Activated T-helper 1 cell treated with anti-CD3 and anti-CD28 coated beads, Interleukin-12 subunit alpha, Interleukin-12 subunit beta, Interleukin-2, Interleukin-4 antibody, amounts not matched to agents 30 ng/mL and 10 ng/mL and 1 ng/mL, durations not matched to agents 14 hours and 24 hours and 36 hours (primary cell): ENCODE results near the gene SMAD6. TPM values are rescaled to one million over a fixed set of nuclear protein-coding genes. Genes with fewer than 3 reads are reported as not detected.
"Not testable (repeated sequence)": the region's sequence is repeated elsewhere in the genome, so short reads cannot be mapped to it uniquely, and the experiment has no call there.

Experiments used
- DNase-seq: peaks from one replicate; pipeline ENCODE4 v3.0.0; 2021; ENCODE audit warnings: low spot score
- H3K27ac Mint-ChIP-seq: one replicate; pipeline ENCODE4 v1.8.0; 2021; ENCODE audit warnings: mild to moderate bottlenecking, mixed read lengths
- H3K27me3 Mint-ChIP-seq: one replicate; pipeline ENCODE4 v1.8.0; 2022; ENCODE audit warnings: mild to moderate bottlenecking, moderate library complexity, mixed read lengths; ENCODE audit not compliant: insufficient read depth
- H3K36me3 Mint-ChIP-seq: one replicate; pipeline ENCODE4 v1.8.0; 2021; ENCODE audit warnings: low read depth, mixed read lengths
- H3K4me1 Mint-ChIP-seq: one replicate; pipeline ENCODE4 v1.8.0; 2021; ENCODE audit warnings: low read depth, mixed read lengths
- H3K4me3 Mint-ChIP-seq: one replicate; pipeline ENCODE4 v1.8.0; 2021; ENCODE audit warnings: mild to moderate bottlenecking, moderate library complexity, mixed read lengths
- H3K9me3 Mint-ChIP-seq: one replicate; pipeline ENCODE4 v1.8.0; 2021; ENCODE audit warnings: mixed read lengths
- intact Hi-C: fragments of 100-400 bp; cut with micrococcal nuclease; formaldehyde crosslinking; loops from one replicate; pipeline ENCODE4 v1.15.1; 2024
- total RNA-seq: library from RNA; stranded (reverse); gene quantifications from 2 replicates; pipeline ENCODE4 v1.2.3, GENCODE V29; 2022

SMAD6 gene
- total RNA-seq, 1 donor from 2014 or later: 0.34 TPM

DNA sequence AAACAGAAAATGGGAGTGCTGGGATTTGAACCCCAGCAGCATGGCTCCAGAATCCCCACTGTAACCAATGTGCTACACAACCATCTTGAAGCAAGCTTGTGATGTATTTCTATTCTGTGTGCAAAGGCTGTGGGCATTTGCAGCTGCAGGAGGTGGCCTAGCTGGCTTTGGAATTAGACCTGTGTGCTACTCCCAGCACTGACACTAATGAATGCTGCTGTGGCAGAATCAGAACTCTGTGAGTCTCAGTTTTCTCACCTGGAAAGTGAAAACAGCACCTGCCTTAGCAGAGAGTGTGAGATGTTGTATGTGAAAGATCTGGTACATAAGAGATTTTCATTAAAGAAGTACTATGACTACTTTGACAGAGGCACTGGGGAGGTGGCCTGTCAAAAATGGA is 21.5 kb upstream of the SMAD6 start:
- Mint-ChIP-seq H3K4me3 (no peak overlapping the region), H3K36me3 (peaks cover 4% of the 10 kb centered on the region), H3K9me3 (peaks cover 26% of the 10 kb centered on the region), H3K4me1 (peaks cover 2% of the 10 kb centered on the region), H3K27ac (no peak overlapping the region), H3K27me3 (peaks cover 4% of the 10 kb centered on the region)
- no peak for DNase-seq
- intact Hi-C loops: no loop called here

- H3K4me3 Mint-ChIP-seq: no peak overlapping the region
- peaks cover 26% of the 10 kb centered on the region for H3K9me3 Mint-ChIP-seq
- intact Hi-C loops: no loop called here
- peaks cover 5% of the 10 kb centered on the region for H3K27me3 Mint-ChIP-seq
- H3K36me3 Mint-ChIP-seq: peaks cover 4% of the 10 kb centered on the region
- DNase-seq: no peak
- no peak overlapping the region for H3K27ac Mint-ChIP-seq
- H3K4me1 Mint-ChIP-seq: no peaks in the 10 kb centered on the region
Measured at GRCh38 chr15:66681395-66681794, 20.6 kb upstream of the SMAD6 start.

DNA sequence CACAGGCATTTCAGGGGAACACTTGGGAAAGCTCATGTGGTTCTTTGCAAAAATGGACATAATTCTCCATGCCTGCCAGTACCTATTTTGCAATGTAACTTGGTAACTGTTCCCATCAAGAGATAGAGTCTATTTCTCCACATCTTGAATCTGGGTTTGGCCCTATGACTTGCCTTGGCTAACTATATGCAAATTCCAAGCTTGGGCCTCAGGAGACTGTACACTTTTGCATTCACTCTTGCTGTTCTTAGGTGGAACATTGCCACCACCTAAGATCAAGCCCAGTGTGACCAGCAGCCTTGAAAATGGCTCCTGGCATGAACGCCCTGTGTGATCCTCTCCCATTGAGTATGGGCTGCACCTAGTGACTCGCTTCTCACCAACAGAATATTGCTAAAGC is 19.8 kb upstream of the SMAD6 start:
- peaks cover 26% of the 10 kb centered on the region for H3K9me3 Mint-ChIP-seq
- no peak for DNase-seq
- H3K4me1 Mint-ChIP-seq: no peaks in the 10 kb centered on the region
- no peak overlapping the region for H3K27ac Mint-ChIP-seq
- H3K4me3 Mint-ChIP-seq: no peak overlapping the region
- peaks cover 4% of the 10 kb centered on the region for H3K36me3 Mint-ChIP-seq
- intact Hi-C loops: no loop called here
- peaks cover 5% of the 10 kb centered on the region for H3K27me3 Mint-ChIP-seq

DNA sequence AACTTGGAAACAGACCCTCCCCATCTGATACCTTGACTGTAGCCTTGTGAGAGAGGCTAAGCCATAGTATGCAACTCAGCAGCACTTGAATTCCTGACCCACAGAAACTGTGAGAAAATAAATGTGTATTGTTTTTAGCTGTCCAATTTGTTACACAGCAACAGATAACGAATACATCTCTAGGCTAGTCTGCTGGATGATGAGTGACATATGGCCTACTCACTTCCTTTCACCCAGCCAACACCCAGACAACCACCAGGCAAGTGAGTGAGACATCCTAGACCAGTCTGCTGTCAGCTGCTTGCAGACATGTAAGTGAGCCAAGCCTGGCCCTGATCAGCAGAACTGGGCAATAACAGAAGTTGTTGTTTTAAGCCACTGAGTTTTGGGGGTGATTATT is 19.2 kb upstream of the SMAD6 start:
- Mint-ChIP-seq H3K9me3 (peaks cover 26% of the 10 kb centered on the region), H3K4me3 (no peak overlapping the region), H3K27me3 (peaks cover 5% of the 10 kb centered on the region), H3K4me1 (no peaks in the 10 kb centered on the region), H3K36me3 (peaks cover 4% of the 10 kb centered on the region), H3K27ac (no peak overlapping the region)
- DNase-seq: no peak
- intact Hi-C loops: no loop called here

DNA sequence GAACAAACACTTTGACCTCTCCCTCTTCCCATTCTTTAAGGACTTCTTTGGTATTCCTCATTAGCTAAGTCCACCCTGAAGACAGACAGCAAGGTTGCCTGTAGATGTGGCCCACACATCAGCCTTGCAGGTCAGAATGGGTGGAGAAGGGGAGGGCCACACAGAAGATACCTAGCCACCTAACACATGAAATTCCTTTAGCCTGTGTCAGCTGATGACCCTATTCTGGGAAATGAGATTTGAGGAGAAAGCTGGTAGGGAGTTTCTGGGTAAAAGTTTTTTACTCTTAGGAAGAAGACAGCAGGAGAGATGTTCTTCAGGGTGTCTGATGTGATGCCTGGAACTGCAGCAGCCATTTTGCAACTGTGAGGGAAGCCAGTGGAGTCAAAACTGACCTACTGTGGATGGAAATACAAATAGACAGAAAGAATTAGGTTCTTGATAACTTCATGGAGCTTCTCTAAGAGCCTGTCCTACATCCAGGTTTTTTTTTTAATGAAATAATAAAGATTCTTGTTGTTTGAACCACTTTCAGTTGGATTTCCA is 17.8 kb upstream of the SMAD6 start:
- Mint-ChIP-seq H3K36me3 (peaks cover 4% of the 10 kb centered on the region), H3K27ac (no peak overlapping the region), H3K4me3 (no peak overlapping the region), H3K27me3 (peaks cover 5% of the 10 kb centered on the region), H3K9me3 (peaks cover 26% of the 10 kb centered on the region), H3K4me1 (no peaks in the 10 kb centered on the region)
- intact Hi-C loops: no loop called here
- no peak for DNase-seq

GRCh38 chr15:66685638-66686150 is 16.3 kb upstream of the SMAD6 start:
- Mint-ChIP-seq H3K27me3 (peaks cover 5% of the 10 kb centered on the region), H3K9me3 (peaks cover 26% of the 10 kb centered on the region), H3K4me1 (no peaks in the 10 kb centered on the region), H3K4me3 (no peak overlapping the region), H3K36me3 (peaks cover 4% of the 10 kb centered on the region), H3K27ac (no peak overlapping the region)
- no peak for DNase-seq
- intact Hi-C loops: no loop called here

DNA sequence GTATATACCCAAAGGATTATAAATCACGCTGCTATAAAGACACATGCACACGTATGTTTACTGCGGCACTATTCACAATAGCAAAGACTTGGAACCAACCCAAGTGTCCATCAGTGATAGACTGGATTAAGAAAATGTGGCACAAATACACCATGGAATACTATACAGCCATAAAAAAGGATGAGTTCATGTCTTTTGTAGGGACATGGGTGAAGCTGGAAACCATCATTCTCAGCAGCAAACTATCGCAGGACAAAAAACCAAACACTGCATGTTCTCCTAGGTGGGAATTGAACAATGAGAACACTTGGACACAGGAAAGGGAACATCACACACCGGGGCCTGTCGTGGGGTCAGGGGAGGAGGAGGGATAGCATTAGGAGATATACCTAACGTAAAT is 11.1 kb upstream of the SMAD6 start:
- H3K27me3 Mint-ChIP-seq, DNase-seq, H3K36me3 Mint-ChIP-seq, intact Hi-C loops, H3K4me3 Mint-ChIP-seq, H3K9me3 Mint-ChIP-seq, H3K27ac Mint-ChIP-seq: not testable (repeated sequence)
- H3K4me1 Mint-ChIP-seq: peaks cover 11% of the 10 kb centered on the region

DNA sequence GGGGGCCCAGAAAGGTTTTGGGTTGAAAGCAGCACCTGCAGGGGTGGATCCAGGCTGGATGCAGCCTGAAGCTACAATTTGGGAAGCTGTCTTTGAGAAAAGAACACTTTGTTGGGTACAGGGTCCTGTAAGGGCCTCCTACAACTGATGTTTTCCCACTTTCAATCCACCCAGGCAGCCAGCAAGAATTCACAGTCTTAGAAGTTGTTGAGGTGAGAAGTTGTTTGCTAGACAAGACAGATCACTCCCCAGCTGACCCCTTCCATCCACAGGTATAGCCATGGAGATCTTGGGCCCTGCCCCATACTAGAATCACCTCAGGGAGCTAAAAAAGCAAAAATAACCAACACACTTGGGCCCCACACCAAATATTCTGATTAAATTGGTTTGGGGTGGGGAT is 10.3 kb upstream of the SMAD6 start:
- DNase-seq: no peak
- intact Hi-C loops: no loop called here
- H3K4me1 Mint-ChIP-seq: peaks cover 11% of the 10 kb centered on the region
- H3K27ac Mint-ChIP-seq: no peak overlapping the region
- H3K9me3 Mint-ChIP-seq: peaks cover 3% of the 10 kb centered on the region
- no peaks in the 10 kb centered on the region for H3K36me3 Mint-ChIP-seq
- no peaks in the 10 kb centered on the region for H3K27me3 Mint-ChIP-seq
- no peak overlapping the region for H3K4me3 Mint-ChIP-seq

- peaks cover 11% of the 10 kb centered on the region for H3K4me1 Mint-ChIP-seq
- H3K27ac Mint-ChIP-seq: no peak overlapping the region
- no peak for DNase-seq
- no peaks in the 10 kb centered on the region for H3K27me3 Mint-ChIP-seq
- no peaks in the 10 kb centered on the region for H3K36me3 Mint-ChIP-seq
- intact Hi-C loops: no loop called here
- peaks cover 3% of the 10 kb centered on the region for H3K9me3 Mint-ChIP-seq
- no peak overlapping the region for H3K4me3 Mint-ChIP-seq
Measured at GRCh38 chr15:66692391-66692790, 9.6 kb upstream of the SMAD6 start.

DNA sequence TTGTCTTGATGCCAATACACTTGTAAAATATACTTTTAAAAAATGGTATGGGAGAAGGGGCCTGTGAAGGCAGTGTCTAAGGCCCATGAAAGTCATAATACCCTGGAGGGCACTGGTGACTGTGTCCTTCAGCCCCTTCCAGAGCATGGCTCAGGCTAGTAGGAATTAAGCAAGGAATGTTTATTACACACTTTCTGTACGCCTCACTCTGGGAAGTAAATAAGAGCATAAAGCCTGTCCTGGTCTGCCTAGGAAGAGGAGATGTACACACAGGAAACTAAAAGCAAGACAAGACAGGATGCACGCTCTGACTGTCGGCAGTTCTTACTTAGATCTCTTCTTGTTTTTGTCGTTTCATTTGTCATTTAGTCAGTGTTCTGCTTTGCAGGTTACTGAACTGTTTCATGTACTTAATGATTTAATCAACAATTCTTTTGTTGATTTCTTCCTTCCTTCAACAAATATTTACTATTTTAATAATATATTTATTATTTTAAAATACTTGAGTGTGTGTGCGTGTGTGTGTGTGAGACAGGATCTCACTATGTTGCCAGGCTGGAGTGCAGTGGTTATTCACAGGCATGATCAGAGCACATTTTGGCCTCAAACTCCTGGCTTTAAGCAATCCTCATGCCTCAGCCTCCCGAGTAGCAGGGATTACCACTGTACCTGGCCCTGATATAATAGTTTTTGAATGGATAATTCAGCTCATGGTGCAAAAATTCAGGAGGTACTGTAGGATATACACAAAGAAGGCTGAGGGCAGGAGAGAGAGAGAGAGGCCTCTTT is 9.0 kb upstream of the SMAD6 start:
- Mint-ChIP-seq H3K4me3 (peak overlapping the region; percentile 41), H3K9me3 (peaks cover 3% of the 10 kb centered on the region)

DNA sequence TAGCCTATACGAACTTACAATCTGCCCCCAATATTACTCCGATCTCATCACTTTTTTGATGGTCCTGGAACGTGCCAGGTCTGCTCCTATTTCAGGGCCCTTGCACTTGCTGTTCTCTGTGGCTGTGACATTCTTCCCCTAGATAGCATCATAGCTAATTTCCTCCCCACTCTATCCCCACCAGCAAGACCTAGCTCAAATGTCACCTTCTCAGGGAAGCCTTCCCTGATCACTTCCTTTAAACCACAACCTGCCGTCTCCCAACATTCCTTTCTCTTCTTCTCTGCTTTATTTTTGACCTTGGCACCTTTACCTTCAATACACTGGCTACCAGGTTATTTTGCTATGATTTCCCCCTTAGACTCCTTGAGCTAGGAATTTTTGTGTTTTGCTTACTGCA is 5.3 kb upstream of the SMAD6 start:
- no peak overlapping the region for H3K4me3 Mint-ChIP-seq
- peaks cover 18% of the 10 kb centered on the region for H3K4me1 Mint-ChIP-seq
- no peaks in the 10 kb centered on the region for H3K9me3 Mint-ChIP-seq
- H3K36me3 Mint-ChIP-seq: no peaks in the 10 kb centered on the region
- intact Hi-C loops: no loop called here
- no peaks in the 10 kb centered on the region for H3K27me3 Mint-ChIP-seq
- H3K27ac Mint-ChIP-seq: no peak overlapping the region
- DNase-seq: no peak

More for the DNA sequence above, 9.0 kb upstream of the SMAD6 start:
- Mint-ChIP-seq H3K36me3 (no peaks in the 10 kb centered on the region), H3K27ac (peak overlapping the region; percentile 86), H3K27me3 (no peaks in the 10 kb centered on the region), H3K4me1 (peaks cover 11% of the 10 kb centered on the region)
- DNase-seq: no peak
- intact Hi-C loops: no loop called here

GRCh38 chr15:66698318-66698961 is 3.6 kb upstream of the SMAD6 start:
- no peak overlapping the region for H3K27ac Mint-ChIP-seq
- no peaks in the 10 kb centered on the region for H3K9me3 Mint-ChIP-seq
- H3K4me3 Mint-ChIP-seq: no peak overlapping the region
- no peaks in the 10 kb centered on the region for H3K36me3 Mint-ChIP-seq
- H3K27me3 Mint-ChIP-seq: peaks cover 2% of the 10 kb centered on the region
- intact Hi-C loops: no loop called here
- DNase-seq: no peak
- peaks cover 14% of the 10 kb centered on the region for H3K4me1 Mint-ChIP-seq

DNA sequence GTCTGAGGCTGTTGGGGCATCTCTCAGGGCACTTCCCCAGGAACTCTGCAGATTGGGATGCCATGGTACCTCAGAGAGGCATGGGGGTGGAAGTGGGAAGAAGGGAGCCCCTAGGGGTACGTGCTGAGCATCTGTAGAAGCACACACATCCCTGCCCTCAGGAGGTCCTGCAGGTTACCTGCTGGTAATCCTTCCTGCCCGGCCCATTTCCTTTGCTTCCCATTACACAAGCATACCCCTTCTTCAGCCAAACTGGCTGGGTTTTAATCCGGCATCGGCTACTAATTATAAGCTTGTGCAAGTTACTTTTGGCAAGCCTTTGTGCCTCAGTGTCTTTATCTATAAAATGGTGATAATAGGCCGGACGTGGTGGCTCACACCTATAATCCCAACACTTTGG is 3.1 kb upstream of the SMAD6 start:
- no peaks in the 10 kb centered on the region for H3K9me3 Mint-ChIP-seq
- no peaks in the 10 kb centered on the region for H3K36me3 Mint-ChIP-seq
- no peak overlapping the region for H3K27ac Mint-ChIP-seq
- peaks cover 13% of the 10 kb centered on the region for H3K4me1 Mint-ChIP-seq
- intact Hi-C loops: no loop called here
- no peak overlapping the region for H3K4me3 Mint-ChIP-seq
- no peak for DNase-seq
- H3K27me3 Mint-ChIP-seq: peaks cover 2% of the 10 kb centered on the region
